Pancreas (tissue), 10 donors: ENCODE data around the gene BTBD1. TPM values are rescaled to one million over a fixed set of nuclear protein-coding genes. Genes with fewer than 3 reads are reported as not detected.

Experiments used
- ATAC-seq, 4 donors: fragments of 200-7000 bp; cut with Tn5 transposase; one replicate each; pipeline versions ENCODE4 v1.8.0 to v1.9.1; 2020; ENCODE audit warnings: mild to moderate bottlenecking in 4 of 4, moderate library complexity in 4 of 4
- DNase-seq, 6 donors: peaks; one replicate each; pipeline ENCODE4 v3.0.0-alpha.2; 2020
- FAIRE-seq: peaks from 2 replicates; lab custom pipeline; 2012; peaks lifted over from hg19 to GRCh38; lab: Jason Lieb, UNC
- H3K27ac ChIP-seq, 4 donors: fragments of 200-600 bp; sonication (generic); 1 replicate in 3 of 4; 2 replicates in 1 of 4; pipeline versions ENCODE4 v1.5.0 to v1.8.0; 2020
- H3K27me3 ChIP-seq, 4 donors: fragments of 200-600 bp; one replicate each; pipeline ENCODE4 v1.8.0; 2021
- H3K36me3 ChIP-seq, 3 donors: fragments of 200-600 bp; sonication (generic) in 1 of 3; one replicate each; pipeline versions ENCODE4 v1.5.0 to v1.8.0; 2020 to 2021
- H3K4me1 ChIP-seq, 3 donors: fragments of 200-600 bp; one replicate each; pipeline ENCODE4 v1.8.0; 2021
- H3K4me3 ChIP-seq, 4 donors: fragments of 200-600 bp; sonication (generic) in 2 of 4; one replicate each; pipeline versions ENCODE4 v1.5.0 to v1.8.0; 2020 to 2021
- H3K9me3 ChIP-seq, 4 donors: fragments of 200-600 bp; one replicate each; pipeline ENCODE4 v1.8.0; 2021
- CTCF ChIP-seq, 4 donors: fragments of 200-600 bp; sonication (generic) in 3 of 4; IDR thresholded peaks; one replicate each; pipeline versions ENCODE4 v1.5.0 to v1.8.0; 2021; ENCODE audit warnings: antibody characterized with exemption in 4 of 4
- WGBS, 2 donors: extraction: QIAGEN DNeasy Blood & Tissue Kit; methylation state at CpG; one replicate each; pipeline ENCODE4 v1.1.7; 2013; 5-methylcytosine and 5-hydroxymethylcytosine counted together
- intact Hi-C, 3 donors: fragments of 100-400 bp; cut with DNase I; formaldehyde crosslinking; loops; one replicate each; pipeline versions ENCODE4 v1.11.1 to v1.14.2; 2022
- polyA plus RNA-seq, 2 donors: library from polyadenylated mRNA; stranded (reverse); fragments of 200-250 nt; gene quantifications; one replicate each; pipeline ENCODE4 v1.2.3, GENCODE V29; 2013
- total RNA-seq, 6 donors: library from RNA; stranded (reverse); fragmentation: NEBNext Ultra II Directional in 4 of 6; extraction: Animal tissue kit (Norgen Biotek cat#: 25700) in 4 of 6; gene quantifications; one replicate each; pipeline versions ENCODE4 v1.2.1 to v1.2.4, GENCODE V29; 2021 to 2023
- donor health status: healthy with polysubstance abuse.
- donor health status: DM: no; HTN: no; CAD: no; lungs with moderate emphysema.
- donor health status: DM: no; HTN: no; CAD: no.
- donor health status: control.
- donor health status: control.
- donor health status: Bipolar disorder and iron deficiency.
- donor health status: DM: yes; HTN: yes; CAD: no.
- donor health status: DM: no; HTN: no; CAD: no.
- donor health status: DM: no; HTN: no; CAD: no.
- donor health status: DM: yes; HTN: yes; CAD: no.

BTBD1 gene
- total and polyA plus RNA-seq, 8 donors: 5.1 to 24.4 (median 15.3) TPM

GRCh38 chr15:83030021-83030420 is 37.0 kb downstream of the BTBD1 start:
- FAIRE-seq: no peak
- no peak for ATAC-seq
- H3K36me3 ChIP-seq: peaks cover 0 to 9% (median 0%) of the 10 kb centered on the region in 3 donors
- no peak for DNase-seq
- no peaks in the 10 kb centered on the region for H3K9me3 ChIP-seq
- no peak for TF ChIP-seq CTCF (IDR thresholded peaks at IDR 0.05)
- H3K4me3 ChIP-seq: no peak overlapping the region
- no peaks in the 10 kb centered on the region for H3K27me3 ChIP-seq
- no peak overlapping the region for H3K27ac ChIP-seq
- H3K4me1 ChIP-seq: no peaks in the 10 kb centered on the region
- intact Hi-C loops: no loop called here
- 92 to 96% methylated on average over 8 of the region's 8 CpGs for WGBS, 2 donors

- Histone ChIP-seq H3K9me3 (no peaks in the 10 kb centered on the region), H3K36me3 (peaks cover 0 to 22% (median 0%) of the 10 kb centered on the region in 3 donors), H3K27ac (no peak overlapping the region), H3K4me1 (no peaks in the 10 kb centered on the region), H3K27me3 (no peaks in the 10 kb centered on the region), H3K4me3 (no peak overlapping the region)
- no peak for TF ChIP-seq CTCF (IDR thresholded peaks at IDR 0.05)
- WGBS, 2 donors: 93 to 100% methylated on average over 2 of the region's 2 CpGs
- DNase-seq: no peak
- intact Hi-C loops: no loop called here
- ATAC-seq: no peak
- FAIRE-seq: no peak
These were observed 48.6 kb downstream of the BTBD1 start for GRCh38 chr15:83018436-83018835.

- no peaks in the 10 kb centered on the region for H3K9me3 ChIP-seq
- peaks cover 0 to 22% (median 0%) of the 10 kb centered on the region in 3 donors for H3K36me3 ChIP-seq
- no peak for TF ChIP-seq CTCF (IDR thresholded peaks at IDR 0.05)
- ATAC-seq (no peak), FAIRE-seq (no peak), DNase-seq (no peak)
- WGBS, 2 donors: 86 to 88% methylated on average over 5 of the region's 5 CpGs
- no peaks in the 10 kb centered on the region for H3K27me3 ChIP-seq
- intact Hi-C loops: no loop called here
- H3K4me1 ChIP-seq: peaks cover 0 to 7% (median 7%) of the 10 kb centered on the region in 3 donors
- no peak overlapping the region for H3K27ac ChIP-seq
- no peak overlapping the region for H3K4me3 ChIP-seq
These were observed 50.1 kb downstream of the BTBD1 start for GRCh38 chr15:83016906-83017305.

GRCh38 chr15:83015361-83015760 is 51.7 kb downstream of the BTBD1 start:
- ATAC-seq (no peak), DNase-seq (no peak), FAIRE-seq (no peak)
- Histone ChIP-seq H3K27me3 (no peaks in the 10 kb centered on the region), H3K9me3 (no peaks in the 10 kb centered on the region), H3K4me1 (peaks cover 3 to 13% (median 13%) of the 10 kb centered on the region in 3 donors), H3K36me3 (peaks cover 0 to 20% (median 0%) of the 10 kb centered on the region in 3 donors), H3K27ac (no peak overlapping the region), H3K4me3 (no peak overlapping the region)
- intact Hi-C loops: no loop called here
- TF ChIP-seq CTCF (IDR thresholded peaks at IDR 0.05): no peak
- 84 to 87% methylated on average over 4 of the region's 4 CpGs for WGBS, 2 donors

- H3K4me3 ChIP-seq: no peak overlapping the region
- no peak for DNase-seq
- 65% methylated on average over 5 of the region's 5 CpGs for WGBS, 2 donors
- no peak for FAIRE-seq
- no peak for TF ChIP-seq CTCF (IDR thresholded peaks at IDR 0.05)
- H3K27ac ChIP-seq: no peak overlapping the region
- H3K36me3 ChIP-seq: peaks cover 0 to 15% (median 0%) of the 10 kb centered on the region in 3 donors
- H3K4me1 ChIP-seq: peaks cover 10 to 21% (median 19%) of the 10 kb centered on the region in 3 donors
- intact Hi-C loops: no loop called here
- no peaks in the 10 kb centered on the region for H3K27me3 ChIP-seq
- ATAC-seq: no peak
- H3K9me3 ChIP-seq: no peaks in the 10 kb centered on the region
These were observed 52.8 kb downstream of the BTBD1 start for GRCh38 chr15:83014205-83014653.
